NCI-H1092 treated with DMSO at 0.1 percent for 48 hours (cell line): ENCODE results near the gene GPD1.

Experiments used
- DNase-seq: peaks from one replicate; lab custom pipeline; 2025; lab: John Stamatoyannopoulos, UW

Gene GPD1

DNA sequence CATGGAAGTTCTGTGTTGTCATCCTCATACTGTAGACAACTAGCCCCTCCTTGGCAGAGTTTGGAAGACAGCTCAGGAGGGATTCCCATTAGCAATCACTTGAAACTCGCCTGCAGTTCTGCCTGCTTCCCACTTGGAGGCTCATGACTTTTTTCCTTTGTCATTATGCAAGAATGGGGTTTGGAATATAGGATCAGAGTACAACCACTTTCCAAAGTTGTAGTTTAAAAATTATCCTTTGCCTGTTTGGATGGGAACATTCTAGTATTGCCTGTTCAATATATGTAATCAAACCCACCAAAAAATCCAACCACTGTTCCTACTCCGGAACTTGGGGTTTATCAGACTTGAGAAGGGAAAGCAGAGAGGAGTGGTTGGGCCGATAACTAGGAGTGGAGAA is 2.1 kb upstream of the GPD1 start:
- no peak for DNase-seq

DNA sequence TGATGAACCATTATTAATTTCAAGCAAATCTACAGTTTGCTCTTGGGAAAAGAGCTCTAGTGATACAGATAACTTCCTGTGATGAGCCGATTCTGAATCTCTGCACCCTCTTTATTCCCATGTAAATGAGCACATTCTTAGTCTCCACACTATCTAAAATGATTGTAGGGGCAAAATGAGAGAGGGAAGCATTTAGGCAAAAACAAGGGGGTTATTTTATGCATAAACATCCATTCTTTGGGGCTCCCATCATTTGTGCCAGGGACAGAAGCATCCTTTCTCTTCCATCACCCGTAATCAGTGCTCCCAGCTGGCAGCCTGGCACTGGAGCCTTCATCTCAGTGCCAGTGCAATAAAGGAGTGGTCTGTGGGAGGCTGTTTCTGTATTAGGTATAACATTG is 1.7 kb upstream of the GPD1 start:
- DNase-seq: no peak

DNA sequence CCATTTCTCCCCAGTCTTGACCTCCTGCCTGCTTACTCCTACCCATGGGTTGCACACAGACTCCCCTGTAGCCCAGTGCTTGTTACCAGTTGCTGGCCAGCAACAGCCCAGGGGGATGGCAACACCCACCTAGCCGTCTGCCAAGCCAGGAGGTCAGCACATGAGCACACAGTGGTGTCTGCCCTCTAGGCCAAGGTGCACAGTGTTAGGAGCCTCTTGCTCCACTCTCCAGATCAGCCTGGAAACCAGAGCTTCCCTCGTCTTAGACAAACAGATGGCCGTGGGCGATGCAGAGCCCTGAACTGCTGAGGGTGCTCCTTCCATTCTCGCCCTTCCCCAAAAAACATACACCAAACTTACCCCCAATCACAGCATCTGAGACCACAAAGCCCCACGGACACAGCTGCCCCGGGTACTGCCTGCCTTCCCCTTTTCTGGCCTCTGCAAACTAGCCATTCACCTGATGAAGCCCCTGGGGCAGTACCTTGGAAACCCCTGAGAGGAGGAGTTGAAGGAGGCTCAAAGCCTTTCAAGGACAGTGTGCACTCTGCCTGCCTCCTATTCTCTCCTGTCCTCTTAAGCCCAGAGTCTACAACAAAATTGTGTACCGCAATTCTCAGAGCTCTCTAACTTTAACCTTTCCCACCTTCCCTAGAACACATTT is 1.0 kb upstream of the GPD1 start:
- no peak for DNase-seq

- no peak for DNase-seq
Observed at GRCh38 chr12:50103351-50103750, 457 bp upstream of the GPD1 start.

DNA sequence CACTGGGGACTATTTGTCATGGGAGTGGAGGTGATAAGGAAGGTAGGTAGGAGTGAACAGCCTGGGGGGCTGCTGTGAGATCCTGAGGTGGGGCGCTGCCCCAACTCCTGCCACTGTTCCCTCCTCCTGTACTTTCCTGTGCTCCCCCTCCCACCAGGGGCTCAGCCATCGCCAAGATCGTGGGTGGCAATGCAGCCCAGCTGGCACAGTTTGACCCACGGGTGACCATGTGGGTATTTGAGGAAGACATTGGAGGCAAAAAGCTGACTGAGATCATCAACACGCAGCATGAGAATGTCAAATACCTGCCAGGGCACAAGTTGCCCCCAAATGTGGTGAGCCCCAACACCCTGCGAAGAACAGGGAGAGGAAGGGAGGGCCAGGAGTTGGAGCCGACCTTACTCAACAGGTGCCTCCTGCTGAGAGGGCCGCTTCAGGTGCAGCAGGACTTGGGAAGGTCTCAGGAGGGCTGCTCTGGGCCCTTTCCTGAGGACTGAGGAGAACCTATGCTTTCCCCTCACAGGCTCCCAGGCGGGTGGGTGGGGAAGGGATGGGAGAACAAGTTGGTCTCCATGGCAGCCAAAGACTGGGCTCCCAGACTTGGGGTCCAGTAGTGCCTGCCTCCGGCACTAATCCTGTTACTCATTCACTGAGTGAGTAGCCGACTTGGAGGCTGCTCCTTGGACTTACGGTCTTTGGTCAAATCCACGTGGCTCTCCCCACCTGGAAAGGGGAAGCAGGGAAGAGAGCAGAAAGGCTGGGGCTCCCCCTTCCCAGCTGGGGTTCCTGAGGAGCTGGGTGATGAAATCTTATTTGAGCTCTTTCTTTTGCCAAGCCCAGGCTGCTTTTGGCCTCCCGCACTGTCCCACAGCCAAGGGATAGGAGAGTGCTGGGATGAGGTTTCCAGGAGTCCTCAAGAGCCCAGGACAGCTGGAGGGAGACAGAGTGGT is 884 bp downstream of the GPD1 start:
- no peak for DNase-seq

DNA sequence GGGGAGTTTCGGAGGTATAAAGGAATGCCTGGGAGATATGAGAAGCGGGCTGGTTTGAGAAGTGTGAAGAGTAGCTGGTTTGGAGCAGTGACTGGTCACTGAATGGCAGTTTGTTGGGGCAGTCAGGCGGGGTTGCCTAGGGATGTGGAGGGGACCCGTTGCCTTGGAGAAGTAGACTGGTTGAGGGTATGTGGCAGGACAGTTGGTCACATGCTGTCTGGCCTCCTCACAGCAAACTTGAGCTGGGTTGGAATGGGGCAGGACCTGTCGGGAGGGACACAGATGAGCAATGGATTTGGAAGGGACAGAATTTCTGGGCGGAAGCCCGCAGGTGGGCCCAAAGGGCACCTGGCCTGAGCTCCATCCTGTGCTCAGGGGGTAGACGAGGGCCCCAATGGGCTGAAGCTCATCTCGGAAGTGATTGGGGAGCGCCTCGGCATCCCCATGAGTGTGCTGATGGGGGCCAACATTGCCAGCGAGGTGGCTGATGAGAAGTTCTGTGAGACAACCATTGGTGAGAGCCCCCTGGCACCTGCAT is 2.2 kb downstream of the GPD1 start:
- DNase-seq: no peak

DNA sequence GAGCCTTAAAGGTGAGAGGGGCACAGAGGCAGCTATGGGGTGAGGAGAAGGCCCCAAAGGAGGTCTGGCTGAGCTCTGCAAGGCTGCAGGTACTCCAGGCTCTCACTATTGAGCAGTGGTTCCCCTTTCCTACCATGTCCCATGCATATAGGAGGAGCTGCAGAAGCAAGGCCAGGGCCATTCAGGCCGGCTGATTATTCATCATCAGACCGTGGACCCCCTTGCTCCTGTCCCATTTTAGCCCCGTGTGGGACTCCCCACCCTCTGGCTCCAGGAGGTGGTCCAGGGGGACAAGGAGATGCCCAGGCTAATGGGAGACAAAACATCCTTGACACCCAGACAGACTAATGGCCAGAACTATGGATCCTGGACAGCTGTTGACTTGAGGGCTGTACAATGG is 3.1 kb downstream of the GPD1 start:
- no peak for DNase-seq

DNA sequence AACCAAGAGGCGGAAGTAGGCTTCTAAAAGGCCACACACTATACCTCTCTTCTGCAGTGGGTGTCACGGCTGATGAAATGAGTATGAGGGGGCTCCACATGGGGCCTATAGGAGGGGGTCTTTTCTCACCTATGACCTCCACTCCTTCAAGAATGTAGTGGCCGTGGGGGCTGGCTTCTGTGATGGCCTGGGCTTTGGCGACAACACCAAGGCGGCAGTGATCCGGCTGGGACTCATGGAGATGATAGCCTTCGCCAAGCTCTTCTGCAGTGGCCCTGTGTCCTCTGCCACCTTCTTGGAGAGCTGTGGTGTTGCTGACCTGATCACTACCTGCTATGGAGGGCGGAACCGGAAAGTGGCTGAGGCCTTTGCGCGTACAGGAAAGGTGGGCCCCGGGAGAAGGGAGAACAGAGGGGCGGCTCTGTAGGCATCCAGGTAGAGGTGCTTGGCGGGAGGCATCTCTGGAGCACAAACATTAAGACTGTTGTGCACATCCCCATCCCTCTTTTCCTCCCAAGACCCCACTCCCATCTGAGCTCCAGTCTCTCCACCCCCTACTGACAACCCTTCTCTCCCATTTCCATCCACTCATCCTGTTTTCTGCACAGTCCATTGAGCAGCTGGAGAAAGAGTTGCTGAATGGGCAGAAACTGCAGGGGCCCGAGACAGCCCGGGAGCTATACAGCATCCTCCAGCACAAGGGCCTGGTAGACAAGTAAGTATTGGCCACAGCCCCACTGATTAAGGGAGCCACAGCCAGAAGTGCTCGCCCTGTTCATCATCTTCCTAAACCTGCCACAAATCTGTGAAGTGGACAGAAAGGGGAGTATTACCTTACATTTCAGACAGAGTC is 3.8 kb downstream of the GPD1 start:
- no peak for DNase-seq

DNA sequence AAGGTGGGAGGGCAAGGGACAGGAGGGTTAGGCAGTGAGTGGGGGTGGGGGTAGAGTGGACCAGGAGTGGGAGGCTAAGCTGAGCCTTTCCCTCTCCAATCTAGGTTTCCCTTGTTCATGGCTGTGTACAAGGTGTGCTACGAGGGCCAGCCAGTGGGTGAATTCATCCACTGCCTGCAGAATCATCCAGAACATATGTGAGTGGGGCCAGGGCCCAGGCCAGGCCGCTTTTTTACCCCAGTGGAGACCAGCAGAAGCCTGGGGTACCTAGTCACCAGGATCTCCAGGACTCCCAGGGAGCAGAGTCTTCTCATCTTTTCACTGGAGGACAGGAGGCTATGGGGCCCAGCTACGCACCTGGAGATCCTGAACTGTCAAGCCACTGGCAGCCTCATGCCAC is 5.5 kb downstream of the GPD1 start:
- no peak for DNase-seq

DNA sequence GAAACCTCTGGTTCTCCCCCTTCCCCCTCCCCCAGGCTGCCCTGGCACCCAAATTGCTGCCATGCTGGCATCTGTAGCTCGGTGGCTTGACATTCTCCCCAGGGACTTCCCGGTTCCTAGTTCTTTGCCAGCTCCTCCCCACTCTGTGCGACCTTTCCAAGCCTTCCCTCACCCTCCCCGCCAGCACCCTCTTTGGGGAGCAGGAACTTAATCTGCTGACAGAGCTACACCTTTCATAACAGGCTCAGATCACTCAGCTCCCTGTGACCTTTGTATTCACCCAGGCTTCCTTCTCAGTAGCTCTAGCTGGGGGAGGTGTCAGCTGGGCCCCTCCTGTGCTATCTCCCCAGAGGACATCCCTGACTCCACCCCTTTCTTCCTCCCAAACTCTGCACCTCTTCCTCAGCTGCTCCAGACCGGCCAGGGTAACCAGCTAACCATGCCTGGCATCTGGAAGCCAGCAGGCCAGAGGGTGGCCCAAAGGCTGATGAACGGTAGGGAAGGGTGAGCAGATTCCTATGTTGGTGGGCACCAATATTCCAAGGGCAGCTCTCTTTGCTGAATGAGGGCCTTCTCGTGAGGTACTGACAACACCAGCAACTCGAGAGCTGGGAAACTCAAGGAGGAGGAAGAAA is 6.4 kb downstream of the GPD1 start:
- DNase-seq: no peak

- no peak for DNase-seq
Observed at GRCh38 chr12:50110762-50111351, 7.0 kb downstream of the GPD1 start.

GRCh38 chr12:50111395-50111692 is 7.5 kb downstream of the GPD1 start:
- DNase-seq: no peak

DNA sequence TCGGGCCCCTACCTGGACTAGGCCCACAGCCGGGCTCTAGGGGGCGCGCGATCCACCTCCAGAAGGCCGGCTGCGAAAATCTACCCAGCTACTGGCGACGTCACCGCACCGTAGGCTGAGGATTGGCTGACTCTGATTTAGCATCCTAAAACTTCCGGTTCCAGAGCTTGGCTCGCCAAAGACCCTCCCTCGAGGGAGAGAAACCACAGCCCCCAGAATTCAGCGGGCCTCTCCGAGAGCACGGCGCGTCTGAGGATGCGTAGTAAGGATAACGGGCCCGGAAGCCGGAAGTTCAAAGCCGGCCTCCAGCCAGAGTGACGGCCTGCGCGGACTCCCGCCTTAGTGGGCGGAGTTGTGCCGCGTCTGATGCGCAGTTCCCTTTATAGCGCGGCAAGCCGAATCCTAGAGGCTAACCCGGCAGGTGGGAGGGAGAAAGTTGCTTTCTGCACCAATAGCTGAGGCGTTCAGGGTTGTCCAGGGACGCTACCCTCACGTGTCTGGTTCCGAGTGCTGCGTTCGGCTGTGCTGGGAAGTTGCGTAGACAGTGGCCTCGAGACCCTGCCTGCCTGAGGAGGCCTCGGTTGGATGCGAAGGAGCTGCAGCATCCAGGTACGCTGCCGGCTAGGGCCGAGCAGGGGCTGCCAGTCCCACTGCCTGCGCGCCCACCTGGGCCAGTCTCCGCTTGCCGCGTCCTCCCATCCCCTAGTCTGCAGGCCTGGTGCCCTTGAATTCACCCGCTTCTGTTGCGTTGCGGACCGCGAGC is 8.1 kb downstream of the GPD1 start, which contains the start of gene COX14:
Gene COX14 (plus strand): TSS at position 544 of the 763 bp plus-strand sequence. CDS start 7,808 bp downstream, outside the sequence.
- peak; percentile 98 for DNase-seq

DNA sequence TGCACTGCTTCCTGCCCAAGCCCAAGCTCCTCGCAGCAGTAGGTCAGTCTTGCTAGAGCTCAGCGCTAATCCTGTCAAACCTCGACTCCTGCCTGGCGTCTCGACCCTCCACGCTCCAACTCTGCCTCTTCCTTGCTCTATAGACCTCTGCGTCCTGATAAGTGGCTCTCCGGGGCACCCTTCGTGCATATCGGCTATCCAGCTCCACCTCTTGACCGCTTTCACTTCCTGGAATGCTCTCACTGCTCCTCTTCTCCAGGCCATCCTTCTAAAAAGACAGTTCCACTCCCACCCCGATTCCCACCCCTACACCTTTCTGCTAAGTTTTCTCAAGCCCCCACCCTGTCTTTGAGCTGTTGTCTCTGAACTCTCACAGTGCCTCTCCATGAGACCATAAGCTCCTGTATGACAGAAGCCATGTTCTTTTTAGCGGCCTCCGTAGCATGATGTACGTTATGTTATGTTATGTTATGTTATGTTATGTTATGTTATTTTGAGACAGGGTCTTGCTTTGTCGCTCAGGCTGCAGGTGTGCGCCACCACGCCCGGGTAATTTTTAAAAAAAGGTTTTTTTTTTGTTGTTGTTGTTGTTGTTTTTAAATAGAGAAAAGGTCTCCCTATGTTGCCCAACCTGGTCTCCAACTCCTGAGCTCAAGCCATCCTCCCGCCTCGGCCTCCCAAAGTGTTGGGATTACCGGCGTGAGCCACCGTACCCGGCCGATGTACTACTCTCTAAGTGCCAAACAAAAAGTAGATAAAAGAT is 8.8 kb downstream of the GPD1 start:
- peak; percentile 73 for DNase-seq

DNA sequence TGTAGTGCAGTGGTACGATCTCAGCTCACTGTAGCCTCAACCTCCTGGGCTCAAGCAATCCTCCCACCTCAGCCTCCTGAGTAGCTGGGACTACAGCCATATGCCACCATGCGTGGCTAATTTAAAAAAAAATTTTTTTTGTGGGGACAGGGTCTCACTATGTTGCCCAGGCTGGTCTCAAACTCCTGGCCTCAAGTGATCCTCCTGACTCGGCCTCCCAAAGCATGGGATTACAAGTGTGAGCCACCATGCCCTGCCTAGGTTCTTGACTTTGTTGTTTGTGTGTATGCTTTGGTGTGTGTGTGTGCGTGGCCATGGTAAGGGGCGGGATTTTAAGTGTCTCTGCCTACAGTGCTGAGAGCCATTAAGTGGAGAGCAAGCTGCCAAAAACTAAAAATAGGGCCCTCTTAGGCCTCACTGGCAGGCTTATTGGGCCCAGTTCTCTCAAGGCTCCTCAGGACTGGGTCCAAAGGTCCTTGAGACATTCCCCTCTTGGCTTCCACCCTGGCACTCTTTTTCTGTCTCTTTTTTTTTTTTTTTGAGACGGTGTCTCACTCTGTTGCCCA is 13.3 kb downstream of the GPD1 start:
- DNase-seq: no peak

GRCh38 chr12:50119387-50119786 is 15.6 kb downstream of the GPD1 start:
- DNase-seq: no peak

DNA sequence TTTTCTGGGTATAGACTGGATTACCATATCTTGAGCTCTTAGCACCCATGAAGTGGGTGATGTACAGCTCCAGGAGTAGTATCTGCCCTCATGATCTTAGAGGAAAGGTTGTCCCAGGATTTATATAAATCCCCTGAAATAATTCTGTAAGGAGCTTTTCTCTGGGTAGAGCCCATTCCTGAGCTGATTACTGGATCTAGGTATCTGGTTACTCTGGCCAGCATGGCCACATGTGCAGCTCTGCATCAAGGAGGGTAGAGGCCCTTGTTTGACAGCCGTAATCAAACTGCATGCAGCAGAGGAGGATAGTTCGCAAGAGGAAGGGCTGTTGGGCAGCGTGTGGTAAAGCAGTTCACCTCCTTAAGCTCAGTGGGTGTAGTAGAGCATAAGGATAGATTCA is 16.7 kb downstream of the GPD1 start:
- no peak for DNase-seq

DNA sequence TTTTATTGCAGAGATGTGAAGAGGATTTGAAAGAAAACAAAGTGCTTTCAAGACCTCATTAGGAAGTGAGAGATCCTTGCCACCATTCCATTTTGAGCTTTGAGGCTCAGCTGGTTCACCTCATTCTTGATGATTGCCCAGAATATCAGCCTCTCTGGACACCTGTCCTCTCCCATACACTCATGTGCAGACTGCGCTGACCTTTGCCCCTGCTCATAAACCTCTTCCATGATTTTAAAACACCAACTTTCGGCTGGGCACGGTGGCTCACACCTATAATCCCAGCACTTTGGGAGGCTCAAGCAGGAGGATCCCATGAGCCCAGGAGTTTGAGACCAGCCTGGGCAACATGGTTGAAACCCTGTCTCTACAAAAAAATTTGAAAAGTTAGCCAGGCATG is 17.1 kb downstream of the GPD1 start:
- no peak for DNase-seq

- no peak for DNase-seq
Observed at GRCh38 chr12:50121641-50122040, 17.8 kb downstream of the GPD1 start.

DNA sequence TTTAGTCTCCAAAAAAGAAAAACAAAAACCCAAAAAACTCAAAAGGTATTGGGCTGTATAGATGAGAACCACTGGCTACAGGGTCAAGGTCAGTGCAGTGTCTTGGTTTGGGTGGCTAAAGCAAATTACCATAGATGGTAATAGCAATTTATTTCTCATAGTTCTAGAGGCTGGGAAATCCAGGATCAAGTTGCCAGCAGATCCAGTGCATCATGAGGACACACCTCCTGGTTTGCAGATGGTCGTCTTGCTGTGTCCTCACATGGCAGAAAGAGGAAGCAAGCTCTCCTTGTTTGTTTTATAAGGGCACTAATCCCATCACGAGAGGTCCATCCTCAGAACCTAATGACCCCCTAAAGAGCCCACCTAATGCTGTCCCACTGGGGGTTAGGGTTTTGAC is 19.4 kb downstream of the GPD1 start:
- no peak for DNase-seq
